LNCaP clone FGC (cell line): ENCODE data around the gene GPR35.

Experiments used
- DNase-seq: peaks from one replicate; pipeline ENCODE4 v3.0.0-alpha.2; 2011; ENCODE audit warnings: low read depth
- H3K4me3 ChIP-seq: 2 replicates; pipeline ENCODE4 v1.5.1; 2011; ENCODE audit warnings: mild to moderate bottlenecking, low read depth, low read length, control low read depth
- TF ChIP-seq, protein P1 (sequence below): IDR thresholded peaks from 2 replicates; pipeline ENCODE4 v1.5.1; 2012; ENCODE audit warnings: mild to moderate bottlenecking; ENCODE audit not compliant: control insufficient read depth, insufficient read depth; ENCODE audit errors: extremely low read depth

The GPR35 gene

GRCh38 chr2:240618776-240619175, 6.5 kb upstream of the GPR35 start:
- H3K4me3 ChIP-seq: no peak overlapping the region
- no peak for DNase-seq
- TF ChIP-seq, protein P1, sequence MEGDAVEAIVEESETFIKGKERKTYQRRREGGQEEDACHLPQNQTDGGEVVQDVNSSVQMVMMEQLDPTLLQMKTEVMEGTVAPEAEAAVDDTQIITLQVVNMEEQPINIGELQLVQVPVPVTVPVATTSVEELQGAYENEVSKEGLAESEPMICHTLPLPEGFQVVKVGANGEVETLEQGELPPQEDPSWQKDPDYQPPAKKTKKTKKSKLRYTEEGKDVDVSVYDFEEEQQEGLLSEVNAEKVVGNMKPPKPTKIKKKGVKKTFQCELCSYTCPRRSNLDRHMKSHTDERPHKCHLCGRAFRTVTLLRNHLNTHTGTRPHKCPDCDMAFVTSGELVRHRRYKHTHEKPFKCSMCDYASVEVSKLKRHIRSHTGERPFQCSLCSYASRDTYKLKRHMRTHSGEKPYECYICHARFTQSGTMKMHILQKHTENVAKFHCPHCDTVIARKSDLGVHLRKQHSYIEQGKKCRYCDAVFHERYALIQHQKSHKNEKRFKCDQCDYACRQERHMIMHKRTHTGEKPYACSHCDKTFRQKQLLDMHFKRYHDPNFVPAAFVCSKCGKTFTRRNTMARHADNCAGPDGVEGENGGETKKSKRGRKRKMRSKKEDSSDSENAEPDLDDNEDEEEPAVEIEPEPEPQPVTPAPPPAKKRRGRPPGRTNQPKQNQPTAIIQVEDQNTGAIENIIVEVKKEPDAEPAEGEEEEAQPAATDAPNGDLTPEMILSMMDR: no peak

- H3K4me3 ChIP-seq: no peak overlapping the region
- DNase-seq: no peak
- TF ChIP-seq, protein P1: no peak
Measured at GRCh38 chr2:240619506-240620148, 5.7 kb upstream of the GPR35 start.

DNA sequence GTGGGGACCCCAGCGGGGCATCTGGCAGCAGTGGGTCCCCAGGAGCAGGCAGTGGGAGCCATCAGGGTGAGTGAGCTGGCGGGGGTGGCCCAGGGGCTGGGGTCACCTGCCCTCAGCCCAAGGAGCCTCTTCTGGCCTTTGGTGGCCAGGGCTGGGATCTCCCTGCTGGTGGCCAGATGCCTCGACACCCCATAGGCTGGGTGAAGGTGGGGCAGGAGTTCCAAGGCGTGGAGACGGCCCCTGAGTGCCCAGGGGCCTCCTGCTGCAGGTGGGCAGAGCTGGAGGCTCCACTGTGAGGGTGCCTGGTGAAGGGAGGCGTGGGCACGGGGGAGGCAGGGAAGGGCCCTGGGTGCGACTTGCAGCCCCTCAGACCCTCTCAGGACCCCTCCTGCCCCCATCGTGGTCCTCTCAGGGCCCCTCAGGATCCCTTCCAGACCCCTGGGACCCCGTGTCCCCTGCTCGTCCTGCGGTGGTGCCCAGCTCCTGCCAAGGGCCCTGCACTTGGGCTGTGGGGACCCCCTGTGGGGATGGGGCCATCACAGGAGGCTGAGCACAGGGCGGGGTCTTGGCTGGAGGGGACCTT, 5.0 kb upstream of the GPR35 start:
- no peak for DNase-seq
- H3K4me3 ChIP-seq: no peak overlapping the region
- TF ChIP-seq, protein P1: no peak

GRCh38 chr2:240620859-240621258, 4.4 kb upstream of the GPR35 start:
- TF ChIP-seq, protein P1: no peak
- H3K4me3 ChIP-seq: no peak overlapping the region
- no peak for DNase-seq

DNA sequence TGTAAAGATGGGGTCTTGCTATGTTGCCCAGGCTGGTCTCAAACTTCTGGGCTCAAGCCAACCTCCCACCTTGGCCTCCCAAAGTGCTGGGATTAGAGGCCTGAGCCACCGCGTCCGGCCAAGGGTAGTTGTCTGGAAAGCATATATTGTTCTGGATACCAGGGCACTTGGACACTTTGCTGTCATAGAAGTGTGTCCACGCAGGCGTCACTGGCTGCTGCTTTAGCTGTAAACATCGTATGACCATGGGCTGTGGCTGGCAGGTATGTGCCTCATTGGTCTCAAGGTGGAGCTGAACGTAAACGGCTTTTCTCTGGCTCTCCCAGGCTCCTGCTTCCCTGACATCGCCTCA, 3.2 kb upstream of the GPR35 start:
- no peak overlapping the region for H3K4me3 ChIP-seq
- TF ChIP-seq, protein P1: no peak
- DNase-seq: no peak

DNA sequence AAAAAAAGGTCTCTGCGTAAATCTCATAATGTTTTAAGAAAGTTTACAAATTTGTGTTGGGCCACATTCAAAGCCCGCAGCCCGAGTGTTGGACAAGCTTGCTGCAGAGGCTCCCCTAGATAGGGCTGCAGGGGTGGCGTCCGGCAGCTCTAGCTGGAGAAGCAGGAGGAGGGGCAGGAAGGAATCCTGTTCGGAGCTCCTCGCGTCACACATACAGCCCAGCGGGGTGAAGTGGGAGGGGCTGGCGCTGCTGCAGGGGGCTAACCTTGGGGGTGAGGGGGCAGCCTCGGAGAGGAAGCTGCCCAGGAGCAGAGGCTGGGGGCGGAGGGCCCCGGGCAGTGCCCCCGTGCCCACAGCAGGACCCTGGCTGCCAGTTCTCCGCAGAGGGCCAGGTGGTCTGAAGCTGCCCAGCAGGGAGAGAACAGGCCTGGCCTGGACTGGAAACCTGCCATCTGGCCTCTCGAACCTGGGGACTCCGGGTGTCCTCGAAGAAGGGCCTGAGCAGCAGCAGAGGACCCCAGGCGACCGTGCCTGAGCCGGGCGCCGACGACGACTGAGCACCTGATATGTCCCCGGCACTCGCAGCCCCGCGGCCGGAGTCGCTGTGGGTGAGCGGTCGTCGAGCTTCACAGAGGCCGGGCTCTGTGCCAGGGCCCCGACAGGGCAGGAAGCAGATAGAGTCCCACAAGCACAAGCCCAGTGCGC, 2.6 kb upstream of the GPR35 start:
- no peak for DNase-seq
- H3K4me3 ChIP-seq: no peak overlapping the region
- TF ChIP-seq, protein P1: no peak
